Neuronal stem cell (in vitro differentiated cells): ENCODE results near the gene CDC20B.

Experiments used
- DNase-seq: peaks from one replicate; pipeline ENCODE4 v3.0.0-alpha.2; 2013; ENCODE audit warnings: low spot score
- H2AFZ ChIP-seq: one replicate; pipeline ENCODE4 v1.6.1; 2013; ENCODE audit warnings: mild to moderate bottlenecking, low read length, inconsistent platforms
- H2AK5ac ChIP-seq: 2 replicates; pipeline ENCODE4 v1.6.1; 2013; ENCODE audit warnings: low read depth, mild to moderate bottlenecking, inconsistent platforms, low read length, moderate library complexity, mixed read lengths
- H2BK120ac ChIP-seq: 2 replicates; pipeline ENCODE4 v1.6.1; 2013; ENCODE audit warnings: low read depth, mild to moderate bottlenecking, inconsistent platforms, low read length, moderate library complexity, mixed read lengths
- H2BK12ac ChIP-seq: one replicate; pipeline ENCODE4 v1.6.1; 2013; ENCODE audit warnings: low read length, inconsistent platforms
- H2BK15ac ChIP-seq: 2 replicates; pipeline ENCODE4 v1.6.1; 2013; ENCODE audit warnings: mild to moderate bottlenecking, low read length, inconsistent platforms, mixed read lengths
- H2BK5ac ChIP-seq: one replicate; pipeline ENCODE4 v1.6.1; 2013; ENCODE audit warnings: inconsistent platforms, mild to moderate bottlenecking, low read length, moderate library complexity
- H3K14ac ChIP-seq: one replicate; pipeline ENCODE4 v1.6.1; 2013; ENCODE audit warnings: low read length, inconsistent platforms
- H3K18ac ChIP-seq: 2 replicates; pipeline ENCODE4 v1.6.1; 2013; ENCODE audit warnings: low read length, inconsistent platforms
- H3K23ac ChIP-seq: 2 replicates; pipeline ENCODE4 v1.6.1; 2013; ENCODE audit warnings: low read depth, mild to moderate bottlenecking, mixed read lengths, low read length, inconsistent platforms; ENCODE audit not compliant: poor library complexity
- H3K27ac ChIP-seq: replicated peaks from 3 replicates; pipeline ENCODE4 v1.5.1; 2013; ENCODE audit warnings: low read length, inconsistent platforms
- H3K27me3 ChIP-seq, 3 experiments: 2 replicates each; pipeline ENCODE4 v1.6.1; 2013; ENCODE audit warnings: low read length in 3 of 3, mild to moderate bottlenecking in 2 of 3, inconsistent platforms in 1 of 3, low read depth in 1 of 3, mixed read lengths in 1 of 3, moderate library complexity in 1 of 3; ENCODE audit not compliant: control insufficient read depth in 3 of 3, insufficient read depth in 3 of 3
- H3K36me3 ChIP-seq, 2 donors: replicated peaks in 1 of 2; 2 replicates each; pipeline ENCODE4 v1.6.1; 2013; ENCODE audit warnings: low read length in 2 of 2; ENCODE audit not compliant: control insufficient read depth in 2 of 2, insufficient read depth in 2 of 2
- H3K4ac ChIP-seq: 2 replicates; pipeline ENCODE4 v1.6.1; 2013; ENCODE audit warnings: inconsistent platforms, mild to moderate bottlenecking, low read length, moderate library complexity
- H3K4me1 ChIP-seq, 2 donors: 1 replicate in 1 of 2; 2 replicates in 1 of 2; pipeline ENCODE4 v1.6.1; 2013; ENCODE audit warnings: low read length in 2 of 2, low read depth in 1 of 2; ENCODE audit not compliant: control insufficient read depth in 2 of 2, insufficient read depth in 1 of 2
- H3K4me2 ChIP-seq: one replicate; pipeline ENCODE4 v1.6.1; 2013; ENCODE audit warnings: mild to moderate bottlenecking, low read length, inconsistent platforms; ENCODE audit not compliant: insufficient read depth, poor library complexity, severe bottlenecking
- H3K4me3 ChIP-seq, 2 donors: 2 replicates each; pipeline ENCODE4 v1.5.1; 2013; ENCODE audit warnings: low read length in 2 of 2, mild to moderate bottlenecking in 2 of 2, inconsistent platforms in 1 of 2, moderate library complexity in 1 of 2
- H3K79me1 ChIP-seq: one replicate; pipeline ENCODE4 v1.6.1; 2013; ENCODE audit warnings: low read depth, mild to moderate bottlenecking, inconsistent platforms, low read length, moderate library complexity
- H3K9ac ChIP-seq: one replicate; pipeline ENCODE4 v1.6.1; 2013; ENCODE audit warnings: mild to moderate bottlenecking, low read depth, low read length, inconsistent platforms; ENCODE audit not compliant: poor library complexity
- H3K9me3 ChIP-seq, 2 donors: replicated peaks in 1 of 2; 2 replicates each; pipeline versions ENCODE3 to v1.6.1; 2013; ENCODE audit warnings: low read length in 2 of 2, mild to moderate bottlenecking in 2 of 2, inconsistent platforms in 1 of 2, low read depth in 1 of 2, mixed read lengths in 1 of 2, moderate library complexity in 1 of 2; ENCODE audit not compliant: control insufficient read depth in 2 of 2, insufficient read depth in 1 of 2
- H4K8ac ChIP-seq: one replicate; pipeline ENCODE4 v1.6.1; 2013; ENCODE audit warnings: low read depth, mild to moderate bottlenecking, inconsistent platforms, low read length, moderate library complexity
- H4K91ac ChIP-seq: one replicate; pipeline ENCODE4 v1.6.1; 2013; ENCODE audit warnings: low read length, low read depth, mild to moderate bottlenecking, inconsistent platforms; ENCODE audit not compliant: poor library complexity
- WGBS, 2 donors: extraction: QIAGEN DNeasy Blood & Tissue Kit; methylation state at CpG; one replicate each; pipeline ENCODE4 v1.1.7; 2013; ENCODE audit warnings: missing lambda C conversion rate in 2 of 2, mixed read lengths in 1 of 2; ENCODE audit not compliant: insufficient read length in 2 of 2, insufficient replicate concordance in 1 of 2; ENCODE audit errors: extremely low coverage in 2 of 2; 5-methylcytosine and 5-hydroxymethylcytosine counted together

The CDC20B gene

GRCh38 chr5:55072666-55073065 is 100.3 kb downstream of the CDC20B start:
- Histone ChIP-seq H4K8ac (no peak overlapping the region), H3K27ac (no peak overlapping the region)

GRCh38 chr5:55071413-55071812 is 101.6 kb downstream of the CDC20B start:
- Histone ChIP-seq H3K4me3 (no peak overlapping the region), H3K18ac (no peak overlapping the region), H3K4ac (no peak overlapping the region), H2BK15ac (no peak overlapping the region), H2BK12ac (no peak overlapping the region), H2BK120ac (no peak overlapping the region), H3K4me1 (peaks cover 0 to 3% of the 10 kb centered on the region in 2 donors), H3K36me3 (no peaks in the 10 kb centered on the region), H3K14ac (no peak overlapping the region), H2AFZ (no peak overlapping the region), H4K8ac (no peak overlapping the region), H3K9ac (no peak overlapping the region), H3K4me2 (no peak overlapping the region), H2BK5ac (no peak overlapping the region), H3K9me3 (no peaks in the 10 kb centered on the region), H3K23ac (no peak overlapping the region), H4K91ac (no peak overlapping the region), H3K27me3 (no peaks in the 10 kb centered on the region), H3K79me1 (no peaks in the 10 kb centered on the region), H3K27ac (no peak overlapping the region), H2AK5ac (no peak overlapping the region)
- DNase-seq, result peak; percentile 5
- WGBS, 2 donors, result no CpG with 5 or more reads among the region's 1 CpG

More at GRCh38 chr5:55072666-55073065, 100.3 kb downstream of the CDC20B start:
- Histone ChIP-seq H3K9me3 (no peaks in the 10 kb centered on the region), H3K9ac (no peak overlapping the region), H2BK120ac (no peak overlapping the region), H3K18ac (no peak overlapping the region), H3K4me3 (no peak overlapping the region), H2BK15ac (no peak overlapping the region), H4K91ac (no peak overlapping the region), H3K79me1 (no peaks in the 10 kb centered on the region), H3K4me1 (peaks cover 0 to 3% of the 10 kb centered on the region in 2 donors), H2BK5ac (no peak overlapping the region), H3K23ac (no peak overlapping the region), H2BK12ac (no peak overlapping the region), H3K36me3 (no peaks in the 10 kb centered on the region), H3K4ac (no peak overlapping the region), H3K14ac (no peak overlapping the region), H2AK5ac (no peak overlapping the region), H3K4me2 (no peak overlapping the region), H3K27me3 (no peaks in the 10 kb centered on the region), H2AFZ (no peak overlapping the region)
- no peak for DNase-seq
- WGBS, 2 donors, result no CpG with 5 or more reads among the region's 2 CpGs

DNA sequence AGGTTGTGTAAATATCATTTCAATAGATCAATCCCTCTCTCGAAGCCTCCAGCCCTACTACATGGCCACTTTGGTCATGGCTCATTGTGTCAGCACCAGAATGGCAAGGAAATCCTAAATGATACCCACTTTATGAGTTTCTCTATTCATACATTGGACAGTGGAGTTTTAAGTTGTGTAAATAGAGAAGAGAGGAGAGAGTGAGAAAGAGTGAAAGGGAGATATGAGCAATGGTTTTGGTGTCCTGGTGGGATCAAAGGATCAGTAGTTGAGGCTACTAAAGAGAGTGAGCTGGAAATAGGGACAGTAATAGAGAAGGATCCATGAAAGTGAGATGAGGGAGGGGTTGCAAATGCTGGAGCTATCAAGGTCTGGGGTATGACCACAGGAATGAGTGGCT is 102.0 kb downstream of the CDC20B start:
- H2AK5ac ChIP-seq, result no peak overlapping the region
- no peak overlapping the region for H3K27ac ChIP-seq
- no peak overlapping the region for H2BK120ac ChIP-seq
- no peaks in the 10 kb centered on the region for H3K36me3 ChIP-seq
- H3K4me2 ChIP-seq, result no peak overlapping the region
- H3K4me1 ChIP-seq, result peaks cover 0 to 3% of the 10 kb centered on the region in 2 donors
- no peak overlapping the region for H2BK15ac ChIP-seq
- H3K79me1 ChIP-seq, result no peaks in the 10 kb centered on the region
- no CpG with 5 or more reads among the region's 1 CpG for WGBS, 2 donors
- no peak overlapping the region for H4K8ac ChIP-seq
- H3K23ac ChIP-seq, result no peak overlapping the region
- H2AFZ ChIP-seq, result no peak overlapping the region
- no peak overlapping the region for H2BK5ac ChIP-seq
- no peak overlapping the region for H3K4ac ChIP-seq
- H3K18ac ChIP-seq, result no peak overlapping the region
- H3K4me3 ChIP-seq, result no peak overlapping the region
- H2BK12ac ChIP-seq, result no peak overlapping the region
- H3K14ac ChIP-seq, result no peak overlapping the region
- no peak for DNase-seq
- H4K91ac ChIP-seq, result no peak overlapping the region
- H3K9ac ChIP-seq, result no peak overlapping the region
- H3K9me3 ChIP-seq, result no peaks in the 10 kb centered on the region
- H3K27me3 ChIP-seq, result no peaks in the 10 kb centered on the region

GRCh38 chr5:55066277-55066676 is 106.7 kb downstream of the CDC20B start:
- Histone ChIP-seq H3K4me2 (no peak overlapping the region), H3K23ac (no peak overlapping the region), H3K4me3 (no peak overlapping the region), H3K79me1 (no peaks in the 10 kb centered on the region), H3K27ac (no peak overlapping the region), H3K4me1 (peaks cover 0 to 2% of the 10 kb centered on the region in 2 donors), H3K4ac (no peak overlapping the region), H2AK5ac (no peak overlapping the region), H2BK120ac (no peak overlapping the region), H4K91ac (no peak overlapping the region), H2AFZ (no peak overlapping the region), H4K8ac (no peak overlapping the region), H3K36me3 (no peaks in the 10 kb centered on the region), H3K27me3 (no peaks in the 10 kb centered on the region), H2BK5ac (no peak overlapping the region), H3K9me3 (no peaks in the 10 kb centered on the region), H3K18ac (no peak overlapping the region), H3K14ac (no peak overlapping the region), H2BK12ac (no peak overlapping the region), H3K9ac (no peak overlapping the region), H2BK15ac (no peak overlapping the region)
- DNase-seq, result no peak
- WGBS, 2 donors, result no CpG with 5 or more reads among the region's 3 CpGs
